ENCODE data around the gene SPPL3.
A peak's percentile ranks its signal among the peaks of the same experiment; 100 is the strongest.

Gene SPPL3

DNA sequence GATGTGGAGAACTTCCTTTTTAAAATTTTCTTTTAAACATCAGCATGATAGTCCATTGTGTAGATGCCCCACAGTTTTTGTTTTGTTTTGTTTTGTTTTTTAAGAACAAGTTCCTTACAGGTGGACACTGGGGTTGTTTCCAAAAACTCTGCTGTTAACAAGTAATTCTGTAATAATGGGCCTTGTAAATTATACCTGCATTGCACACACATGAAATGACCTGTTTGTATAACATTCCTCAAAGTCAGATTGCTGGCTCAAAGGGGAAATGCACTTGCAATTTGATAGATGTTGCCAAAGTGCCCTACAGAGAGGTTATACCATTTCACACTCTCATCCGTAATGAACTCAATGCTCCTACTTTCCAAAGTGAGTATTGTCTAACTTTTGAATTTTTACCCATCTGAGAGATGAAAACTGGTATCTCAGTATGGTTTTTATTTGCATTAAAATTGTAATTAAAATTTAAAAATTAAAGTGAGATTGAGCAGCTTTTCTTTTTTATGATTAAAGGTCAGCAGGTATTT, 89.2 kb downstream of the SPPL3 start (continued):
- TF ChIP-seq, protein P1, sequence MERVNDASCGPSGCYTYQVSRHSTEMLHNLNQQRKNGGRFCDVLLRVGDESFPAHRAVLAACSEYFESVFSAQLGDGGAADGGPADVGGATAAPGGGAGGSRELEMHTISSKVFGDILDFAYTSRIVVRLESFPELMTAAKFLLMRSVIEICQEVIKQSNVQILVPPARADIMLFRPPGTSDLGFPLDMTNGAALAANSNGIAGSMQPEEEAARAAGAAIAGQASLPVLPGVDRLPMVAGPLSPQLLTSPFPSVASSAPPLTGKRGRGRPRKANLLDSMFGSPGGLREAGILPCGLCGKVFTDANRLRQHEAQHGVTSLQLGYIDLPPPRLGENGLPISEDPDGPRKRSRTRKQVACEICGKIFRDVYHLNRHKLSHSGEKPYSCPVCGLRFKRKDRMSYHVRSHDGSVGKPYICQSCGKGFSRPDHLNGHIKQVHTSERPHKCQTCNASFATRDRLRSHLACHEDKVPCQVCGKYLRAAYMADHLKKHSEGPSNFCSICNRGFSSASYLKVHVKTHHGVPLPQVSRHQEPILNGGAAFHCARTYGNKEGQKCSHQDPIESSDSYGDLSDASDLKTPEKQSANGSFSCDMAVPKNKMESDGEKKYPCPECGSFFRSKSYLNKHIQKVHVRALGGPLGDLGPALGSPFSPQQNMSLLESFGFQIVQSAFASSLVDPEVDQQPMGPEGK (tag by site-specific recombination; IDR thresholded peaks at IDR 0.05), result no peak
- TF ChIP-seq ZFP41 (tag by site-specific recombination; IDR thresholded peaks at IDR 0.05; ENCODE audit: borderline replicate concordance) (no peak), ZNF792 (tag by site-specific recombination; IDR thresholded peaks at IDR 0.05) (no peak), YY1 (tag by site-specific recombination; IDR thresholded peaks at IDR 0.05) (no peak), SP2 (tag by site-specific recombination; IDR thresholded peaks at IDR 0.05) (no peak), ZNF660 (tag by site-specific recombination; IDR thresholded peaks at IDR 0.05) (no peak), REPIN1 (tag by site-specific recombination; IDR thresholded peaks at IDR 0.05; ENCODE audit: low read depth) (no peak), PRDM1 (tag by site-specific recombination; IDR thresholded peaks at IDR 0.05) (peak; percentile 68), GLI4 (tag by site-specific recombination; IDR thresholded peaks at IDR 0.05) (no peak), ZNF423 (tag by site-specific recombination; IDR thresholded peaks at IDR 0.05) (no peak), SP7 (tag by site-specific recombination; IDR thresholded peaks at IDR 0.05) (0 out of 2 replicates have a peak, but pooled peaks have one; percentile 17), ZNF561 (tag by site-specific recombination; IDR thresholded peaks at IDR 0.05; ENCODE audit: borderline replicate concordance) (no peak), ZNF549 (tag by site-specific recombination; IDR thresholded peaks at IDR 0.05) (no peak), ZFHX2 (tag by site-specific recombination; conservative IDR thresholded peaks at IDR 0.05) (no peak), ZNF10 (tag by site-specific recombination; IDR thresholded peaks at IDR 0.05) (no peak), ZNF354C (tag by site-specific recombination; IDR thresholded peaks at IDR 0.05; ENCODE audit: borderline replicate concordance, low read depth) (no peak), ZNF114 (tag by site-specific recombination; IDR thresholded peaks at IDR 0.05) (no peak), ZNF785 (tag by site-specific recombination; IDR thresholded peaks at IDR 0.05) (no peak), ZNF501 (tag by site-specific recombination; IDR thresholded peaks at IDR 0.05) (no peak), ZNF629 (tag by site-specific recombination; IDR thresholded peaks at IDR 0.05) (no peak), BCL11B (tag by site-specific recombination; IDR thresholded peaks at IDR 0.05; ENCODE audit: low read depth) (no peak), ZNF174 (tag by site-specific recombination; IDR thresholded peaks at IDR 0.05) (no peak), OSR2 (tag by site-specific recombination; IDR thresholded peaks at IDR 0.05) (no peak)
- TF ChIP-seq, protein P2, sequence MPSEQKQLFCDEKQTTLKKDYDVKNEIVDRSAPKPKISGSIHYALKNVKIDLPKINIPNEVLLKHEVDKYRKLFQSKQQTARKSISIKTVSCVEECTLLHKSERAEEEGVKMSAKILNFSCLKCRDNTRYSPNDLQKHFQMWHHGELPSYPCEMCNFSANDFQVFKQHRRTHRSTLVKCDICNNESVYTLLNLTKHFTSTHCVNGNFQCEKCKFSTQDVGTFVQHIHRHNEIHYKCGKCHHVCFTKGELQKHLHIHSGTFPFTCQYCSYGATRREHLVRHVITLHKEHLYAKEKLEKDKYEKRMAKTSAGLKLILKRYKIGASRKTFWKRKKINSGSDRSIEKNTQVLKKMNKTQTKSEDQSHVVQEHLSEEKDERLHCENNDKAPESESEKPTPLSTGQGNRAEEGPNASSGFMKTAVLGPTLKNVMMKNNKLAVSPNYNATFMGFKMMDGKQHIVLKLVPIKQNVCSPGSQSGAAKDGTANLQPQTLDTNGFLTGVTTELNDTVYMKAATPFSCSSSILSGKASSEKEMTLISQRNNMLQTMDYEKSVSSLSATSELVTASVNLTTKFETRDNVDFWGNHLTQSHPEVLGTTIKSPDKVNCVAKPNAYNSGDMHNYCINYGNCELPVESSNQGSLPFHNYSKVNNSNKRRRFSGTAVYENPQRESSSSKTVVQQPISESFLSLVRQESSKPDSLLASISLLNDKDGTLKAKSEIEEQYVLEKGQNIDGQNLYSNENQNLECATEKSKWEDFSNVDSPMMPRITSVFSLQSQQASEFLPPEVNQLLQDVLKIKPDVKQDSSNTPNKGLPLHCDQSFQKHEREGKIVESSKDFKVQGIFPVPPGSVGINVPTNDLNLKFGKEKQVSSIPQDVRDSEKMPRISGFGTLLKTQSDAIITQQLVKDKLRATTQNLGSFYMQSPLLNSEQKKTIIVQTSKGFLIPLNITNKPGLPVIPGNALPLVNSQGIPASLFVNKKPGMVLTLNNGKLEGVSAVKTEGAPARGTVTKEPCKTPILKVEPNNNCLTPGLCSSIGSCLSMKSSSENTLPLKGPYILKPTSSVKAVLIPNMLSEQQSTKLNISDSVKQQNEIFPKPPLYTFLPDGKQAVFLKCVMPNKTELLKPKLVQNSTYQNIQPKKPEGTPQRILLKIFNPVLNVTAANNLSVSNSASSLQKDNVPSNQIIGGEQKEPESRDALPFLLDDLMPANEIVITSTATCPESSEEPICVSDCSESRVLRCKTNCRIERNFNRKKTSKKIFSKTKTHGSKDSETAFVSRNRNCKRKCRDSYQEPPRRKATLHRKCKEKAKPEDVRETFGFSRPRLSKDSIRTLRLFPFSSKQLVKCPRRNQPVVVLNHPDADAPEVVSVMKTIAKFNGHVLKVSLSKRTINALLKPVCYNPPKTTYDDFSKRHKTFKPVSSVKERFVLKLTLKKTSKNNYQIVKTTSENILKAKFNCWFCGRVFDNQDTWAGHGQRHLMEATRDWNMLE (tag by site-specific recombination; conservative IDR thresholded peaks at IDR 0.05; ENCODE audit: low read depth), result no peak
- TF ChIP-seq, protein P3, sequence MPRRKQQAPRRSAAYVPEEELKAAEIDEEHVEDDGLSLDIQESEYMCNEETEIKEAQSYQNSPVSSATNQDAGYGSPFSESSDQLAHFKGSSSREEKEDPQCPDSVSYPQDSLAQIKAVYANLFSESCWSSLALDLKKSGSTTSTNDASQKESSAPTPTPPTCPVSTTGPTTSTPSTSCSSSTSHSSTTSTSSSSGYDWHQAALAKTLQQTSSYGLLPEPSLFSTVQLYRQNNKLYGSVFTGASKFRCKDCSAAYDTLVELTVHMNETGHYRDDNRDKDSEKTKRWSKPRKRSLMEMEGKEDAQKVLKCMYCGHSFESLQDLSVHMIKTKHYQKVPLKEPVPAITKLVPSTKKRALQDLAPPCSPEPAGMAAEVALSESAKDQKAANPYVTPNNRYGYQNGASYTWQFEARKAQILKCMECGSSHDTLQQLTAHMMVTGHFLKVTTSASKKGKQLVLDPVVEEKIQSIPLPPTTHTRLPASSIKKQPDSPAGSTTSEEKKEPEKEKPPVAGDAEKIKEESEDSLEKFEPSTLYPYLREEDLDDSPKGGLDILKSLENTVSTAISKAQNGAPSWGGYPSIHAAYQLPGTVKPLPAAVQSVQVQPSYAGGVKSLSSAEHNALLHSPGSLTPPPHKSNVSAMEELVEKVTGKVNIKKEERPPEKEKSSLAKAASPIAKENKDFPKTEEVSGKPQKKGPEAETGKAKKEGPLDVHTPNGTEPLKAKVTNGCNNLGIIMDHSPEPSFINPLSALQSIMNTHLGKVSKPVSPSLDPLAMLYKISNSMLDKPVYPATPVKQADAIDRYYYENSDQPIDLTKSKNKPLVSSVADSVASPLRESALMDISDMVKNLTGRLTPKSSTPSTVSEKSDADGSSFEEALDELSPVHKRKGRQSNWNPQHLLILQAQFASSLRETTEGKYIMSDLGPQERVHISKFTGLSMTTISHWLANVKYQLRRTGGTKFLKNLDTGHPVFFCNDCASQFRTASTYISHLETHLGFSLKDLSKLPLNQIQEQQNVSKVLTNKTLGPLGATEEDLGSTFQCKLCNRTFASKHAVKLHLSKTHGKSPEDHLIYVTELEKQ (tag by site-specific recombination; IDR thresholded peaks at IDR 0.05; ENCODE audit: borderline replicate concordance), result no peak
- TF ChIP-seq, protein P4, sequence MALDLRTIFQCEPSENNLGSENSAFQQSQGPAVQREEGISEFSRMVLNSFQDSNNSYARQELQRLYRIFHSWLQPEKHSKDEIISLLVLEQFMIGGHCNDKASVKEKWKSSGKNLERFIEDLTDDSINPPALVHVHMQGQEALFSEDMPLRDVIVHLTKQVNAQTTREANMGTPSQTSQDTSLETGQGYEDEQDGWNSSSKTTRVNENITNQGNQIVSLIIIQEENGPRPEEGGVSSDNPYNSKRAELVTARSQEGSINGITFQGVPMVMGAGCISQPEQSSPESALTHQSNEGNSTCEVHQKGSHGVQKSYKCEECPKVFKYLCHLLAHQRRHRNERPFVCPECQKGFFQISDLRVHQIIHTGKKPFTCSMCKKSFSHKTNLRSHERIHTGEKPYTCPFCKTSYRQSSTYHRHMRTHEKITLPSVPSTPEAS (tag by site-specific recombination; IDR thresholded peaks at IDR 0.05), result 0 out of 2 replicates have a peak, but pooled peaks have one; percentile 35
- TF ChIP-seq, protein P5, sequence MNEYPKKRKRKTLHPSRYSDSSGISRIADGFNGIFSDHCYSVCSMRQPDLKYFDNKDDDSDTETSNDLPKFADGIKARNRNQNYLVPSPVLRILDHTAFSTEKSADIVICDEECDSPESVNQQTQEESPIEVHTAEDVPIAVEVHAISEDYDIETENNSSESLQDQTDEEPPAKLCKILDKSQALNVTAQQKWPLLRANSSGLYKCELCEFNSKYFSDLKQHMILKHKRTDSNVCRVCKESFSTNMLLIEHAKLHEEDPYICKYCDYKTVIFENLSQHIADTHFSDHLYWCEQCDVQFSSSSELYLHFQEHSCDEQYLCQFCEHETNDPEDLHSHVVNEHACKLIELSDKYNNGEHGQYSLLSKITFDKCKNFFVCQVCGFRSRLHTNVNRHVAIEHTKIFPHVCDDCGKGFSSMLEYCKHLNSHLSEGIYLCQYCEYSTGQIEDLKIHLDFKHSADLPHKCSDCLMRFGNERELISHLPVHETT (tag by site-specific recombination; IDR thresholded peaks at IDR 0.05), result no peak

Data from HEK293 (cell line).